Measurements from ENCODE around the gene ZNF541. TPM values are rescaled to one million over a fixed set of nuclear protein-coding genes. Genes with fewer than 3 reads are reported as not detected.

The ZNF541 gene
- total RNA-seq, 3 donors from 2014 or later = 0.11 to 0.22 (median 0.13) TPM

GRCh38 chr19:47541518-47541917 is 31.4 kb downstream of the ZNF541 start:
- Mint-ChIP-seq H3K36me3 (ENCODE audit: insufficient read depth) (no peaks in the 10 kb centered on the region), H3K4me1 (ENCODE audit: low read depth) (peaks cover 20% of the 10 kb centered on the region), H3K27me3 (ENCODE audit: low read depth) (peaks cover 15% of the 10 kb centered on the region), H3K9me3 (no peaks in the 10 kb centered on the region), H3K4me3 (peak overlapping the region; percentile 31)
- DNase-seq = no peak
- peak; percentile 86 for ATAC-seq

- no peaks in the 10 kb centered on the region for H3K9me3 Mint-ChIP-seq
Measured at GRCh38 chr19:47540748-47541147, 32.2 kb downstream of the ZNF541 start.

GRCh38 chr19:47539747-47540311 is 33.1 kb downstream of the ZNF541 start:
- H3K4me3 Mint-ChIP-seq = peak overlapping the region; percentile 35
- peak in 1 of 2 donors; percentile 23 for ATAC-seq

More at GRCh38 chr19:47540748-47541147, 32.2 kb downstream of the ZNF541 start:
- peaks cover 20% of the 10 kb centered on the region for H3K4me1 Mint-ChIP-seq (ENCODE audit: low read depth)
- DNase-seq (no peak), ATAC-seq (no peak)
- H3K27me3 Mint-ChIP-seq (ENCODE audit: low read depth) = peaks cover 12% of the 10 kb centered on the region
- no peaks in the 10 kb centered on the region for H3K36me3 Mint-ChIP-seq (ENCODE audit: insufficient read depth)
- no peak overlapping the region for H3K4me3 Mint-ChIP-seq

GRCh38 chr19:47538812-47539211 is 34.1 kb downstream of the ZNF541 start:
- Mint-ChIP-seq H3K9me3 (peaks cover 4% of the 10 kb centered on the region), H3K27me3 (ENCODE audit: low read depth) (peaks cover 5% of the 10 kb centered on the region), H3K4me1 (ENCODE audit: low read depth) (peaks cover 20% of the 10 kb centered on the region)

More at GRCh38 chr19:47539747-47540311, 33.1 kb downstream of the ZNF541 start:
- Mint-ChIP-seq H3K9me3 (peaks cover 4% of the 10 kb centered on the region), H3K27me3 (ENCODE audit: low read depth) (peaks cover 14% of the 10 kb centered on the region), H3K4me1 (ENCODE audit: low read depth) (peaks cover 20% of the 10 kb centered on the region), H3K36me3 (ENCODE audit: insufficient read depth) (no peaks in the 10 kb centered on the region)
- no peak for DNase-seq

GRCh38 chr19:47537493-47537892 is 35.5 kb downstream of the ZNF541 start:
- H3K9me3 Mint-ChIP-seq = peaks cover 4% of the 10 kb centered on the region
- peaks cover 20% of the 10 kb centered on the region for H3K4me1 Mint-ChIP-seq (ENCODE audit: low read depth)
- ATAC-seq (no peak), DNase-seq (no peak)
- H3K36me3 Mint-ChIP-seq (ENCODE audit: insufficient read depth) = no peaks in the 10 kb centered on the region
- H3K27me3 Mint-ChIP-seq (ENCODE audit: low read depth) = peaks cover 2% of the 10 kb centered on the region
- H3K4me3 Mint-ChIP-seq = no peak overlapping the region

More at GRCh38 chr19:47538812-47539211, 34.1 kb downstream of the ZNF541 start:
- ATAC-seq = no peak
- no peak for DNase-seq
- no peak overlapping the region for H3K4me3 Mint-ChIP-seq
- H3K36me3 Mint-ChIP-seq (ENCODE audit: insufficient read depth) = no peaks in the 10 kb centered on the region

- no peak for ATAC-seq
- no peaks in the 10 kb centered on the region for H3K36me3 Mint-ChIP-seq (ENCODE audit: insufficient read depth)
- peaks cover 2% of the 10 kb centered on the region for H3K27me3 Mint-ChIP-seq (ENCODE audit: low read depth)
Measured at GRCh38 chr19:47534628-47535027, 38.3 kb downstream of the ZNF541 start.

GRCh38 chr19:47531640-47532387 is 41.1 kb downstream of the ZNF541 start:
- ATAC-seq = no peak
- Mint-ChIP-seq H3K36me3 (ENCODE audit: insufficient read depth) (no peaks in the 10 kb centered on the region), H3K27me3 (ENCODE audit: low read depth) (peaks cover 2% of the 10 kb centered on the region)

More at GRCh38 chr19:47534628-47535027, 38.3 kb downstream of the ZNF541 start:
- Mint-ChIP-seq H3K4me1 (ENCODE audit: low read depth) (peaks cover 1% of the 10 kb centered on the region), H3K4me3 (no peak overlapping the region), H3K9me3 (peaks cover 4% of the 10 kb centered on the region)
- DNase-seq = no peak

GRCh38 chr19:47529018-47529742 is 43.8 kb downstream of the ZNF541 start:
- no peak overlapping the region for H3K4me3 Mint-ChIP-seq
- H3K36me3 Mint-ChIP-seq (ENCODE audit: insufficient read depth) = no peaks in the 10 kb centered on the region
- H3K9me3 Mint-ChIP-seq = no peaks in the 10 kb centered on the region
- H3K4me1 Mint-ChIP-seq (ENCODE audit: low read depth) = no peaks in the 10 kb centered on the region
- no peak for DNase-seq
- no peaks in the 10 kb centered on the region for H3K27me3 Mint-ChIP-seq (ENCODE audit: low read depth)
- no peak for ATAC-seq

More at GRCh38 chr19:47531640-47532387, 41.1 kb downstream of the ZNF541 start:
- H3K4me3 Mint-ChIP-seq = no peak overlapping the region
- no peak for DNase-seq
- peaks cover 4% of the 10 kb centered on the region for H3K9me3 Mint-ChIP-seq
- no peaks in the 10 kb centered on the region for H3K4me1 Mint-ChIP-seq (ENCODE audit: low read depth)

- ATAC-seq (no peak), DNase-seq (no peak)
- Mint-ChIP-seq H3K9me3 (no peaks in the 10 kb centered on the region), H3K4me1 (ENCODE audit: low read depth) (peaks cover 5% of the 10 kb centered on the region), H3K36me3 (ENCODE audit: insufficient read depth) (no peaks in the 10 kb centered on the region), H3K27me3 (ENCODE audit: low read depth) (peaks cover 2% of the 10 kb centered on the region), H3K4me3 (no peak overlapping the region)
Measured at GRCh38 chr19:47526798-47527197, 46.1 kb downstream of the ZNF541 start.

GRCh38 chr19:47523473-47523872 is 49.5 kb downstream of the ZNF541 start:
- Mint-ChIP-seq H3K27me3 (ENCODE audit: low read depth) (peaks cover 2% of the 10 kb centered on the region), H3K4me3 (no peak overlapping the region), H3K4me1 (ENCODE audit: low read depth) (peaks cover 15% of the 10 kb centered on the region), H3K9me3 (no peaks in the 10 kb centered on the region), H3K36me3 (ENCODE audit: insufficient read depth) (no peaks in the 10 kb centered on the region)
- ATAC-seq (no peak), DNase-seq (no peak)

Other genes with a start within 250 kb of the ZNF541 start
- gene C5AR2, start 241.0 kb downstream of the ZNF541 start, total RNA-seq = not detected
- gene DHX34, start 223.8 kb downstream of the ZNF541 start, total RNA-seq = 10 to 100 TPM; 38.1 to 41.0 (median 38.6) TPM
- under 1 TPM in 1 of 3 donors, not detected in 2; 0.16 TPM for gene MEIS3, start 153.6 kb downstream of the ZNF541 start, total RNA-seq
- under 1 TPM in 1 of 3 donors, not detected in 2; 0.05 TPM for gene SLC8A2, start 101.3 kb downstream of the ZNF541 start, total RNA-seq
- gene KPTN, start 88.9 kb downstream of the ZNF541 start, total RNA-seq = 10 to 100 TPM; 12.3 to 17.4 (median 14.9) TPM
- 100 to 1,000 TPM in 2 of 3 donors, 10 to 100 TPM in 1; 94.5 to 106 (median 106) TPM for gene NAPA, start 58.1 kb downstream of the ZNF541 start, total RNA-seq
- gene BICRA, start 36.0 kb upstream of the ZNF541 start, total RNA-seq = 10 to 100 TPM; 11.8 to 16.3 (median 11.9) TPM
- gene EHD2, start 140.3 kb upstream of the ZNF541 start, total RNA-seq = under 1 TPM; 0.26 to 0.66 (median 0.43) TPM
- 100 to 1,000 TPM; 260 to 295 (median 277) TPM for gene NOP53, start 172.4 kb upstream of the ZNF541 start, total RNA-seq
- gene SELENOW, start 205.6 kb upstream of the ZNF541 start, total RNA-seq = 10 to 100 TPM; 57.7 to 68.0 (median 62.5) TPM
- not detected for gene TPRX1, start 231.4 kb upstream of the ZNF541 start, total RNA-seq
- gene CRX, start 248.8 kb upstream of the ZNF541 start, total RNA-seq = not detected

All from activated T-cell treated with anti-CD3 and anti-CD28 coated beads, Interleukin-2, amount 50 U/mL, for 4 hours (primary cell).